Measurements from ENCODE around the gene PAPSS2.

DNA sequence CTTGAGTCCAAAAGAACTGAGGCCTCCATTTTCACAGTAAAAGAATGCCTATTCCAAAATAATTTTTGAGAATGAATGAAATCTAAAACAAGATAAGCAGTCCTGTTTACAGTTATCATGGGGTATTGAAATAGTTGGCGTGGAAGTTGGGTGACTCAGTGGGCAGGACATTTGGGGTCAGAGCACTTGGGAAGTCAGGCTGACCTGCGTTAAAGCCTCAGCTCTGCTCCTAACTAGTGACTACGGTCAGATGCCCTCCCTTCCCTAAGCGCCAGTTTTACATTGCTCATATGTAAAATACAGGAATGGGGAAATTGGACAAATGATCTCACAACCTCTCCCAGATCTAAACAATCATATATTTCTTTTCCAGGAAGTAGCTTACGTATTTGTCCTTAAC, 2.3 kb upstream of the PAPSS2 start:
- TF ChIP-seq CTCF (conservative IDR thresholded peaks at IDR 0.05) = no peak
- no peak for TF ChIP-seq ZFX (IDR thresholded peaks at IDR 0.05)
